ENCODE data around the gene SNAPIN.

Gene SNAPIN

DNA sequence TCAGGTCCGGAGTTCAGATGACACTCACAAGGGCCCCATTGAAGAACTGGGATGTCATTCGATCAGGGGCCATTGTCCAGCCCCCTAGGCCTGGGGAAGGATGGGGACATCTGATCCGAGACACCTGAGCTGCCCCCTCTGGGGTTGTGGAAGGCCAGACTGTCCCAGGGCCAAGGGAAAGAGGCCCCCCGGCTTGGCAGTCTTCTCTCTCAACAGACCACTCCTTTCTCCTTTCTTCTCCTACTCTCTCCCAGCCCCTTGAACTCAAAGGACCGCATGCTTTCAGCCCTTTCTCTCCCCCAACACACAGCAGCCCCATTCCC, 29.2 kb upstream of the SNAPIN start:
- Histone ChIP-seq H3K4me1 (ENCODE audit: insufficient read depth, poor library complexity, severe bottlenecking) (peaks cover 6% of the 10 kb centered on the region), H3K9me3 (ENCODE audit: severe bottlenecking) (no peaks in the 10 kb centered on the region), H3K4me3 (ENCODE audit: severe bottlenecking) (no peak overlapping the region), H3K27ac (ENCODE audit: poor library complexity, severe bottlenecking) (no peak overlapping the region), H3K36me3 (ENCODE audit: low read depth) (peaks cover 14% of the 10 kb centered on the region), H3K27me3 (ENCODE audit: insufficient read depth, poor library complexity, severe bottlenecking) (no peaks in the 10 kb centered on the region)
- ATAC-seq (ENCODE audit: low read depth), result no peak
- TF ChIP-seq, protein P1, sequence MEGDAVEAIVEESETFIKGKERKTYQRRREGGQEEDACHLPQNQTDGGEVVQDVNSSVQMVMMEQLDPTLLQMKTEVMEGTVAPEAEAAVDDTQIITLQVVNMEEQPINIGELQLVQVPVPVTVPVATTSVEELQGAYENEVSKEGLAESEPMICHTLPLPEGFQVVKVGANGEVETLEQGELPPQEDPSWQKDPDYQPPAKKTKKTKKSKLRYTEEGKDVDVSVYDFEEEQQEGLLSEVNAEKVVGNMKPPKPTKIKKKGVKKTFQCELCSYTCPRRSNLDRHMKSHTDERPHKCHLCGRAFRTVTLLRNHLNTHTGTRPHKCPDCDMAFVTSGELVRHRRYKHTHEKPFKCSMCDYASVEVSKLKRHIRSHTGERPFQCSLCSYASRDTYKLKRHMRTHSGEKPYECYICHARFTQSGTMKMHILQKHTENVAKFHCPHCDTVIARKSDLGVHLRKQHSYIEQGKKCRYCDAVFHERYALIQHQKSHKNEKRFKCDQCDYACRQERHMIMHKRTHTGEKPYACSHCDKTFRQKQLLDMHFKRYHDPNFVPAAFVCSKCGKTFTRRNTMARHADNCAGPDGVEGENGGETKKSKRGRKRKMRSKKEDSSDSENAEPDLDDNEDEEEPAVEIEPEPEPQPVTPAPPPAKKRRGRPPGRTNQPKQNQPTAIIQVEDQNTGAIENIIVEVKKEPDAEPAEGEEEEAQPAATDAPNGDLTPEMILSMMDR (IDR thresholded peaks at IDR 0.05; ENCODE audit: poor library complexity, severe bottlenecking), result no peak
- DNase-seq (ENCODE audit: low spot score), result no peak

GRCh38 chr1:153629971-153630370, 28.5 kb upstream of the SNAPIN start:
- H3K36me3 ChIP-seq (ENCODE audit: low read depth), result peaks cover 11% of the 10 kb centered on the region
- H3K9me3 ChIP-seq (ENCODE audit: severe bottlenecking), result no peaks in the 10 kb centered on the region
- H3K4me3 ChIP-seq (ENCODE audit: severe bottlenecking), result no peak overlapping the region
- TF ChIP-seq, protein P1 (IDR thresholded peaks at IDR 0.05; ENCODE audit: poor library complexity, severe bottlenecking), result no peak
- DNase-seq (ENCODE audit: low spot score) (no peak), ATAC-seq (ENCODE audit: low read depth) (no peak)
- H3K27ac ChIP-seq (ENCODE audit: poor library complexity, severe bottlenecking), result no peak overlapping the region
- no peaks in the 10 kb centered on the region for H3K27me3 ChIP-seq (ENCODE audit: insufficient read depth, poor library complexity, severe bottlenecking)
- H3K4me1 ChIP-seq (ENCODE audit: insufficient read depth, poor library complexity, severe bottlenecking), result peaks cover 6% of the 10 kb centered on the region

GRCh38 chr1:153630384-153630783, 28.1 kb upstream of the SNAPIN start:
- no peaks in the 10 kb centered on the region for H3K9me3 ChIP-seq (ENCODE audit: severe bottlenecking)
- no peak overlapping the region for H3K4me3 ChIP-seq (ENCODE audit: severe bottlenecking)
- TF ChIP-seq, protein P1 (IDR thresholded peaks at IDR 0.05; ENCODE audit: poor library complexity, severe bottlenecking), result no peak
- DNase-seq (ENCODE audit: low spot score) (no peak), ATAC-seq (ENCODE audit: low read depth) (no peak)
- H3K4me1 ChIP-seq (ENCODE audit: insufficient read depth, poor library complexity, severe bottlenecking), result peaks cover 6% of the 10 kb centered on the region
- H3K36me3 ChIP-seq (ENCODE audit: low read depth), result peaks cover 11% of the 10 kb centered on the region
- H3K27me3 ChIP-seq (ENCODE audit: insufficient read depth, poor library complexity, severe bottlenecking), result no peaks in the 10 kb centered on the region
- no peak overlapping the region for H3K27ac ChIP-seq (ENCODE audit: poor library complexity, severe bottlenecking)

DNA sequence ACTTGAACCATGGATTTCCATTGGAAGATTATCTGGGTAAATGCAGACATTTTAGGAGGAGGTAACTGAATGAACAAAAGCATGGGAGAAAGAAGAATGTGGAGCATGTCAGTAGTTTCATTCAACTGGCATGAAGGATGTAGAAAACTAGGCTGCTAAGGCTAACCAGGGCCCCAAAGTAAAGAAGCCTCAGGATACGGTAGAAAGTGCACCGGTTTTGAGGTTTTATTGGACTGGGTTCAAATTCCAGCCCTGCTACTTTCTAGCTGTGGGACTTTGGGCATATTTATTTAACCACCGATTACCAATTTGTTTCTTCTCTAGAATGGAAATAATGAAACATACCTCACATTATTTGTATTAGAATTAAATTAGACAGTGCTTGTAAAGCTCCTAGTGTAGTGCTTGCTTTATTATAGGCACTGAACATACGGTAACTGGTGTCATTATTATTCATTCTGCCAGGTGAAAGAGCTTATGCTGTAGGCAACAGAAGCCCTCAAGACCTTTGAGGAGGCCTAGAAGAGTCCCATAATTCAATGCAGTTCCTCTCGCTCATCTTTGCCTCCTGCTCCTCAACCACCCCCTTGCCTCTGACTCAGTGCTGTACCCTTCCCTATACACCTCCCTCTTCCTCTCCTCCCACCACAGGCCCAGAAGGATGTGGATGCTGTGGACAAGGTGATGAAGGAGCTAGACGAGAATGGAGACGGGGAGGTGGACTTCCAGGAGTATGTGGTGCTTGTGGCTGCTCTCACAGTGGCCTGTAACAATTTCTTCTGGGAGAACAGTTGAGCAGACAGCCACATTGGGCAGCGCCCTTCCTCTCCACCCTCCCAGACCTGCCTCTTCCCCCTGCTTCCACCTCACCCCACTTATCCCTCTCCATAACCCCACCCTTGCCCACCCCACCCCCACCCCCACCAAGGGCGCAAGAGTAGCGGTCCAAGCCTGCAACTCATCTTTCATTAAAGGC, 27.2 kb upstream of the SNAPIN start:
- peaks cover 17% of the 10 kb centered on the region for H3K36me3 ChIP-seq (ENCODE audit: low read depth)
- no peaks in the 10 kb centered on the region for H3K27me3 ChIP-seq (ENCODE audit: insufficient read depth, poor library complexity, severe bottlenecking)
- DNase-seq (ENCODE audit: low spot score), result no peak
- TF ChIP-seq, protein P1 (IDR thresholded peaks at IDR 0.05; ENCODE audit: poor library complexity, severe bottlenecking), result no peak
- H3K9me3 ChIP-seq (ENCODE audit: severe bottlenecking), result no peaks in the 10 kb centered on the region
- no peak for ATAC-seq (ENCODE audit: low read depth)
- no peak overlapping the region for H3K4me3 ChIP-seq (ENCODE audit: severe bottlenecking)
- peaks cover under 1% of the 10 kb centered on the region for H3K4me1 ChIP-seq (ENCODE audit: insufficient read depth, poor library complexity, severe bottlenecking)
- no peak overlapping the region for H3K27ac ChIP-seq (ENCODE audit: poor library complexity, severe bottlenecking)

Measured in RWPE2 (cell line).